Measurements from ENCODE around the gene CHFR.
"Not testable (repeated sequence)": the region's sequence is repeated elsewhere in the genome, so short reads cannot be mapped to it uniquely, and the experiment has no call there.

The CHFR gene

DNA sequence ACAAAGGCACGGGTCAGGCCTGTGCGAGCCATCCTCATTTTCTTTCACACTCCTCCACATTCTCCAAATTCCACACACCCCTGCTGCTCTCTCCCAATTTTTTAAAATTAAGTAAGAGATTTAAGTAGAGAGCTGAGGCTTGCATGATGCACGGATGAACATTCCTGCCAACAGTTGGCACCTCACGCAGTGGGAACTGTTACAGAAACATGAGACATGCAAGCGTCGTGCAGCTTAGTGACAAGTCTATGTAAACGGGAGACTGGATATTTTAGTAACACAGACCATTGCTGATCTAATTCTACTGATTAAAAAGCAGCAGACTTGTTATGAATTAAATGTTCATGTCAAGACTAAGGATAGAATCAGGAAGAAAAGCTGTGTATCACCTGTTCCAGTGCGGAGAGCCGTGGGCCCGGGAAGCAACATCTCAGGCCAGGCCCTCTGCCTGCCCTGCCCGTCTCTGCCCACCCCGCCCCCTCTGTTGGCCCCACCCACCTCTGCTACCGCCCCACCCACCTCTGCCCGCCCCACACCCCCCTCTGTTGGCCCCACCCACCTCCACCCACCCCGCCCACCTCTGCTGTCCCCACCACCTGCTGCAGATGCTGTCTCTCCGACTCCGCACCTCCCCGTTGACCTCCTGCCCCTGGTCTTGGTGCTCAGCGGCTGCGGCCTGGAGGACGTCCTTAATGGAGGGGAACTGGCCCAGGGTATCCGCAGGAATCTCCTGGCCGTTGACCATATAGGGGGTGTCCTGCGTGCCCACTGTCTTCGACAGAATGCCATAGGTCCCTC lies 79.9 kb downstream of the CHFR start:
- no peak for DNase-seq (ENCODE audit: low read depth in 2 of 2)

DNA sequence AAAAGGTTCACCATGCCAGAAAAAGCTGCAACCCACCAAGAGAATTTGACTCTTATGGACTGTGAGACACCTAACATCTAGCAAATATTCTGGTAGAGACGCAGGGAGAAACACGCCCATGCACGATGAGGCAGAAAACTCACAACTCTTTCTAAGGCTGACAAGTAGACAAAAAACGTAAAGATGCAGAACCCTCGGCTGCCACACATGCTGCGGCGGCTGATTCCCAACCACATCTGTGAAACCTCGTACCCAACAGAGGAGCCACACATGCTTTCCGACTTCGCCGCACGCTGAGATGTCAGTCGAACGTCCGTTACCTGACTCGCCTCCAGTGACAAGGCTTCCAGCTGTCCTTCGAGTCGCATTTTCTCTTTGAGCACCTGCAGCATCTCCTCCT lies 80.5 kb downstream of the CHFR start:
- peak in 1 of 2 donors; percentile 24 for DNase-seq (ENCODE audit: low read depth in 2 of 2)

DNA sequence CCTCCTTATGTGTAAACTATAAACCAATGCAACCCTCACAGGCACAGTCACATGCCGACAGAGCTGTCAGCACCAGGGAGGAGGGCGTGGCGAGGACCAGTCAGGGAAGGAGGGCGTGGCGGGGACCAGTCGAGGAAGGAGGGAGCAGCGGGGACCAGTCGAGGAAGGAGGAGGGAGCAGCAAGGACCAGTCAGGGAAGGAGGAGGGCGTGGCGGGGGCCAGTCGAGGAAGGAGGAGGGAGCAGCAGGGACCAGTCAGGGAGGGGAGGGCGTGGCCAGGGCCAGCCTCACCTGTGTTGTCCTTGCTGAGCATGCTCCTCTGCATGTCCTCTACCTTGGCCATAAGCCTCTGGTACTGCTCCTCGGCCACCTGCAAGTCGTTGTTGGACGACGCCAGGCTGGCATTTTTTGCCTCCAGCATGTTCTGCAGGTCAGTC lies 83.0 kb downstream of the CHFR start:
- no peak for DNase-seq (ENCODE audit: low read depth in 2 of 2)

DNA sequence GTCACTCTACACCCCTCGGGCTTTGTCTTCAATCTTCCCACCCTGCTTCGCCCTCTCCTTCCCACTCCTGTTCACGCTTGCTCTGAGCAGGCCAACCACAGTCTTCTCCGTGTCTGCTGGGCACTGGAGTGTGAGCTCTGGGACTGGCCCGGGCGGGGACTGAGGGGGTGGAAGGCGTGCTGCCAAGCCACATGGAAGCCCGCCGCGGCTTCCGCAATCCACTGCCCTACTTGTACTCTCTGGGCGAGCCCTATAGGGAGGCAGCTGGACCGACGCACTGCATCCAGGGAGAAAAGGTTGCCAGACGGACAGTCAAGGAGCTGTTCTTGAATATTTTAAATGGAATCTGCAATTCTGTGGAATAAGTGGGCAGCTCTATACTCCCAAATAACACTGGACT lies 83.5 kb downstream of the CHFR start:
- no peak for DNase-seq (ENCODE audit: low read depth in 2 of 2)

DNA sequence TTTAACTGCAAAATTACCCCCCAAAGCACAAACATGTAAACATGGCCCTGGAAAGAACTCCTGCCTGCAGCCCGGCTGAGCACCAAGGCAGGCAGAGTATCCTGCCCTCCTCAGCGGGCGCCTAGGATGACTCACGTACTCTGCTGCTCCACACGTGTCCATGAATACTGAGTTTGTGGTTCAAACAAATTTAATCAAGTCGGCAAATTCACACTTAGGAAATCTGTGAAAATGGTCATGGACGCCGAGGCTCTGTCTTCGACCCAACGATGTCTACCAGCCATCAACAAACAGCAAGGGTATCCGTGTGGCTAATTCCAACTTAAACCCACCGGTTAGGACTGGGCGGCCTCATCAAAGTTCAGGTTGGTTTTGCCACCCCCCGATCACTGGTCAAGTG lies 84.3 kb downstream of the CHFR start:
- no peak for DNase-seq (ENCODE audit: low read depth in 2 of 2)

DNA sequence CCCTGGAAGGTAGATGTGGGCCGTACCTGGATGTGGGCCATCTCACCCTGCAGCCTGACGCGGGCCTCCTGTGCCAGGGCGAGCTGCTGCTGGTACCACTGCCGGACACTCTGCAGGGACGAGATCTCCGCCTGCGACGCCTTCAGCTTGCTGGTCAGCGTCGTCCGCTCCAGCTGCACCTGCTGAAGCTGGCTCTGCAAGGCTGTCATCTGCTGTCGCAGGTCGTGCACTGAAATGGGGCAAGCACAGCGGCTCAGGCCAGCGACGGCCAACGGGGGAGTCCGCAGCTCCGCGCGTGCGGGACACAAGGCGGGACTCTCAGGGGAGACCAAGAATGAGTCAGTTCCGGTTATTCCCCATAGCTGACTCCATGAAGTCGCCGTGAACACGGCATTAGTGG lies 85.7 kb downstream of the CHFR start:
- DNase-seq (ENCODE audit: low read depth in 2 of 2) = no peak

DNA sequence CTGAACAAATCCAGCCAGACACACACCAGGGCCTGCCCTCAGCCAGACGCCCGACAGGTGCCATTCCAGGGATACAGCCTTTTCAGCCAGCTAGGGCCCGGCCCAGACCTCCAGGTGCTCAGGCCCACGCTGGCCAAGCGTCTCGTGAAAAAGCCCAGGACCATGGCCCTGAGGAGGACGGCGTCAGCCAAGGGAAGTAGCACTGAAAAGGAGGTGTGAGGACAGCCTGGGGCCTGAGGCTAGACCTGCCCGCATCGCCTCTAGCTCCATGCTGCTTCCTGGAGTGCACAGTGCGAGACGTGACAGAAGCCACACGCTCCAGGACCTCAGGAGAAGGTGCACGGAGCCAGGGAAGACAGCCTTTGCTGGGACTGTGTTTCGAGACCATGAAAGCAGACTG lies 88.6 kb downstream of the CHFR start:
- DNase-seq (ENCODE audit: low read depth in 2 of 2) = no peak

DNA sequence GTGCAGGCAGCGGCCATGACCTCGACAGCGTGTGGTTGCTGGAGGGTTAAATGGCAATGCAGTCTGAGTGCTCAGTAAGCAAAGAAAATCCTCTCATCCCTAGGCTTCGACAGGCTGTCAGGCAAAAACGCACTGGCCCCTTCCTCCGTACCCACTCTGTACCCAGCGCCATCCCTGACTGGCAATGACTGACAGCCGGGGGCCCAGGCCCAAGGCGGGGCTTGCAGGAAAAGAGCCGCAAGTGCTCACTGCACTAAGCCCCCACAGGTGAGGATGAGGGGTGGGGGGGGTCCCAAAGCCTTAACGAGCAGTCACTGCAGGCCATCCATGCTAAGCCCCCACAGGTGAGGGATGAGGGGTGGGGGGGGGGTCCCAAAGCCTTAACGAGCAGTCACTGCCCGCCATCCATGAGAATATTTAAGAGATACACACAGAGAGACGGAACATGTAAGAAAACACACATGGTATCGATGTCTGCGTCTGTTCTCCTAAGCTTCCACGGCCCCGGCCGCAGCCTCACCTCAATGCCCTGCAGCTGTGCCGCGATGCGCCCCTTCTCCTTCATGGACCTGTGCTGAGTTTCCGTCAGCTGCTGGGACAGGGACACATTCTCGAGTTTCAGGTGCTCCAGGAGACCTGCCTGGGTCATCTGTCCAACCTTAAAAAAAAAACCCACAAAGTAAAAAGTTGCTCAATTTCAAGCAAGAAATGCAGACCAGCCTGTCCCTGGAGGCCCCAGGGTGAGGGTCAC lies 89.4 kb downstream of the CHFR start:
- no peak for DNase-seq (ENCODE audit: low read depth in 2 of 2)

DNA sequence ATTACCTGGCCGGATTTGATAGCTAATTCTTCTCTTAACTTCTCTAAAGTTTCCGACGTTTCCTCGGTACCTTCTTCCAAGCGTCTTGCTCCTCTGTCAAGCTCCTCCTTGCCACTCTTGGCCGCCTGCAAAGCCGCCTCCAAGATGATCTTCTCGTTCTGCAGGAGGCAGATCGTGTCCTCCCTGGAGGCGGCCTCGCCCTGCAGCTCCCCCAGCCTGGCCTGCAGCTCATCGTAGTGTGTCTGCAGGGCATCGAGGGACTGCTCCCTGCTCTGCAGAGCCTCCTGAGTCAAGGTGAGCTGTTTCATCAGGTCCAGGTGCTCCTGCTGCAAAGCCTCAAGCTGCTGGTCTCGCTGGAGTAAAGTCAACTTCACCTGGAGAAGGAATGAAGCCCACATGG lies 91.6 kb downstream of the CHFR start:
- no peak for DNase-seq (ENCODE audit: low read depth in 2 of 2)

DNA sequence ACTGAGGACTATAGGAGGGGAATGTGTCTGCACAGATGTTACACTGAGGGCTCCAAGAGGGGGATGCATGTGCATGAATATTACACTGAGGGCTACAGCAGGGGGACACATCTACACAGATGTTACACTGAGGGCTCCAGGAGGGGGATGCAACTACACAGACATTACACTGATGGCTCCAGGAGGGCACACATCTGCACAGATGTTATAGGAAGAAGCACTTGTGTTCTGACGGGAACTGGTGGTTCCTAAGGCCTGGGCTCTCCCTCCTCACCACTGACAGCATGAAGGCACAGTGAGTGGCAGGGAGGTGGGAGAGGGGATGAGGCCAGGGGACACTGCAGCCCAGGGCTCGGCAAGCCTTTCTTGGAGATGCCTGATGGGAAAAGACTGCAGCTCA lies 95.5 kb downstream of the CHFR start:
- not testable (repeated sequence) for DNase-seq (ENCODE audit: low read depth in 2 of 2)

DNA sequence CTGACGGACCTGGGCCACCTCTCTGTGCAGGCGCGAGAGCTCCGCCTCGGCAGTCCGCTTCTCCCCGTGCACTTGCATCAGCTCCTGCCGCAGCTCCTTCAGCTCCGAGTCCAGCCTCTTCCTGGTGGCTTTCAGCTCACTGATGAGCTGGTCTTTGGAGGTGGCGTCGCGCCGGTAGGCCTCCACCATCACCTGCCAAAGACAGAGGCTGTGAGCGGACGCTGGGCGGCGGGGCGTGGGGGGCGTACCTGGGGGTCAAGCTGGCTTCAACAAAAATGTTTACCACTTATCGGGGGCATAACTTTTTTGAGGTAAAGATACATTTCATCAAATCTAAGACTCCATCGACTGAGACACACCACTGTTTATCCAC lies 98.3 kb downstream of the CHFR start:
- no peak for DNase-seq (ENCODE audit: low read depth in 2 of 2)

DNA sequence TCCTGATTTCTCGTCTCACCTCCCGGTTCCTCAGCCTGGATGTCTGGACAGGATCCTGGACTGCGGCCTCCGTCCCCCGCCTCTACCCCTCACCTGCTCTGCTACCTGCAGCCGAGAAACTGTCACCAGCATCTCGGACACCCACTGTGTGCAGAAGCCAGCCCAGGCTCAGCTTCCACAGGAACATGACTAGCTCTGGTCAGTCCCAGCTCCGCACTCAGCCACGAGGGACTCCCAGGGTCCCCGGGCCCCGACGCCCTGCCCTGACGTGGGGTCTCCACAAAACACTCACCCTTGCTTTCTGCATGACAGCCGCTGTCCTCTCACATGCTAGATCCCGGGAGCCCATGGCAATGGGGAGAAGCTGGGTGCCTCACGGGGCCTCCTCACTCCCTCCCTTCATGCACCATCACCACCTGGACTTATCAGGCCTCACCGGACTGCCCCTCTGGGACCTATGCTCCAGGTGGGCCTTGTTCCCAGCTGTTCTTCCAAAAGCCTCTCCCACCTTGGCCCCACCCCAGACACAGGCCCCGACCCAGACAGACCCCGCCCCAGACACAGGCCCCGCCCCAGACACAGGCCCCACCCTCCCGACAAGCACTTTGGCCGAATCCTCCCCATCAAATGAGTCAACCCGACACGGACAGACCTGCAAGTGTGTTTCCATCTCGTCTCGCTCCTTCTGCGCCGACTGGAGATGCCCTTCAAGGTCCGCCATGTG lies 98.9 kb downstream of the CHFR start:
- DNase-seq (ENCODE audit: low read depth in 2 of 2) = no peak

DNA sequence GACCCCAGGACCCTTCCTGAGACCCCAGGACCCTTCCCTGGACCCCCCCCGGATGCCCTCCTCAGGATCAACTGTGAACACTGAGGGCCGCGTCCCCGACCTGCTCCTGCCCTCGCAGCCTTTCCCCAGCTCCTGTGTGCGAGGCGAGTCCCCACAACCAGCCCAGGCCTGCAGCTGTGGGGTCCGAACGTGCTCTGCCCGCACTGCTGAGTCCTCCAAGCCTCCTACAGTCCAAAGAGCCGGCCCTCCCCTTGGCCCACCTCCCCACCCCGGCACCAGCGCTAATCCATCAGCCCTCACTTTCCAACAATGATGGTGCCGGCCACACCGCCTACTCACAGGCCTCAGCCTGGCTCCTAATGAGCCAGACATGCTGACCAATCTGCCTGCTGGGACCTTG lies 99.5 kb downstream of the CHFR start:
- no peak for DNase-seq (ENCODE audit: low read depth in 2 of 2)

DNA sequence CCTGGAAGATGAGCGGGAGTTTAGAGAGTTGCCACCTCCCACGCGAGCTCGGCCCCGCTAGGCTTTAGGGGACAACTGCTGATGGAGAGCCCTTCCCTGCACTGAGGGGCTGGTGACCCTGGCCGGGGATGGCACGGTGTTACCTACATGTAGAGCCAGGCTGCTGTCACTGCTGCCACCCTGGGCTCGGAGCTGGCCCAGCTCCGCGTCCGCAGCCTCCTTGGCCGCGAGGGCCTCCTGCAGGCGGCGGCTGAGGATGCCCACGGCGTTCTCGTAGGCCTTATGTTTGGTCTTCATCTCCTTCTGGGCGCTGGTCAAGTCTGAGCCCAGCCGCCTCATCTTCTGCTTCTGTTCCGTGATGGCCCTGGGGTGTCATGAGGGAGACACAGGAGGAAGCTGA lies 101.2 kb downstream of the CHFR start:
- DNase-seq (ENCODE audit: low read depth in 2 of 2) = no peak

DNA sequence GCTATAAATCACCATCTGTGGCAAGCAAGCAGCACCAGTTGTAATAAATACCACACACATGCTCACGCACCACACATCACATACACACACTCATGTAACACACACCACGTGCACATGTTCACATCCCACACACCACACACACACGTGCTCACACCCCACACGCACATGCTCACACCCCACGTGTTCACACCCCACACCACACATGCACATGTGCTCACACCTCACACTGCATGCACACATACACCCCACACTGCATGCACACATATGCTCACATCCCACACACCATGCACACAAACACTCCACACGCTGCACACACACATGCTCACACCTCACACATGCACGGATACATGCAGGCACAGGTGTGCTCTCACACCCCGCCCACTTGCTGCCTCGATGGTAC lies 102.8 kb downstream of the CHFR start:
- no peak for DNase-seq (ENCODE audit: low read depth in 2 of 2)

DNA sequence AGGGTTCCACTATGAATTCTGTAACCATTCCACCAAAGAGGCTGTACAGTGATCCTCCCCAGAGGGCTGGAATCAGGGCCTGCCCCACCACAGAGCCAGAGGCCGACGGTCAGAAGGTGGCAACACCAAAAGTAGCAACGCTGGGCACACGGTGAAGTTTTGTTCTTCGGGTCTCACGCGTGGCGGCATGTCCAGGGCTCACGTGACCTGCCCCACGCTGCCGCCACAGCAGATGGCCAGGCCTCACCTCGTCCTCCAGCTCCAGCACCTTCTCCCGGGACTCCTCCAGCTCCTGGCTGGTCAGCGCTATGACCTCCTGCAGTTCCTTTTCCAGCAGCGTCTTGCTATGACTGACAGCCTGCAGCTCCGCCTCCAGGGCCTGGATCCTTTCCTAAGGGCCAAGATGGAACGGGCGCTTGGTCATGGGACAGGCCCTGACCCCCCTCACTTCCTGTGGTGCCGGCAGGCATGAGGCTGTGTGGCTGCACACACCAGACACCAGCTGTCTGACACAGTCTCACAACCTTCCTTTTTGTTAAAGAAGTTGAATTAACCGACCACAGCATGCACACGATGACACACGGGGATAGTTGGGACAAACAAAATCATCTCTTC lies 103.4 kb downstream of the CHFR start:
- no peak for DNase-seq (ENCODE audit: low read depth in 2 of 2)

All from stimulated activated CD4-positive, alpha-beta T cell treated with anti-CD3 and anti-CD28 coated beads, Interleukin-4, amount 100 ng/mL, for 48 hours (primary cell).